NCI-H128 (cell line): ENCODE measurements around the gene CORO2B.
"Not testable (repeated sequence)": the region's sequence is repeated elsewhere in the genome, so short reads cannot be mapped to it uniquely, and the experiment has no call there.

Source experiments
- DNase-seq: peaks from one replicate; lab custom pipeline; 2025; ENCODE audit not compliant: unreplicated experiment; lab: John Stamatoyannopoulos, UW

CORO2B gene

DNA sequence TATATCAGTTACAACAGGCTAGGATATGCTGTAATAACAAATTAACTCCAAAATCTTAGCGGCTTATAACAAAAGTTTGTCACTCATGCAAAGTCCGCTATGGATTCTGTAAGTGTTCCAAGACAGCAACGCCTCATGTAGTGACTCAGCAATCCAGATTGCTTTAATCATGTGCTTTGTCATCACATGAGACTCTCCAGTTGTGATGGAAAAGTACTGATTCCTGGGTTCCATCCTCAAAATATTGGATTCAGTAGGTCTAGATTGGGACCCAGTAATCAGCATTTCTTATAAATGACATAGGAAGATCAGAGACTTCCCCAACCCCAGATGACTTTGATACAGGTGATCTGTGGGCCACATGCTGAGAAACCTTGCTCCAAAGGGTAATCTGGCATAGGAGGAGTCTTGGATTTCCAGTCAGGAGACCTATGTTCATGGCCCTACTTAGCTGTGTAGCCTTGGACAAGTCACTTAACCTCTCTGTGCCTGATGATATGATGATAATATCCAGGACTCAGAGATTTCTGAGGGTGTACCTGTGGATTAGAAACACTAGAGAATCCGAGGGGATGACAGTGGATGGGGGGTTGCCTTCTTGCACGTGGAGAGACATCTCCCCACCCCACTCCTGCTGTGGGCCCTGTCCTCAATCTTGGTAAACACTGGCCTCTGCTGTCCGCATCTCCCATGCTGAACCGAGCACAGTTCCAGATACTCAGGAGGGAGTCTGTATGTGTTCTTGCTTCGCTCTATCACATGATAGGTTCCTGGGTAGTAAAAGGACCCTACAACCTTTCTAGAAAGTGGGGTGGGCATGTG lies 65.5 kb downstream of the CORO2B start:
- DNase-seq: no peak

DNA sequence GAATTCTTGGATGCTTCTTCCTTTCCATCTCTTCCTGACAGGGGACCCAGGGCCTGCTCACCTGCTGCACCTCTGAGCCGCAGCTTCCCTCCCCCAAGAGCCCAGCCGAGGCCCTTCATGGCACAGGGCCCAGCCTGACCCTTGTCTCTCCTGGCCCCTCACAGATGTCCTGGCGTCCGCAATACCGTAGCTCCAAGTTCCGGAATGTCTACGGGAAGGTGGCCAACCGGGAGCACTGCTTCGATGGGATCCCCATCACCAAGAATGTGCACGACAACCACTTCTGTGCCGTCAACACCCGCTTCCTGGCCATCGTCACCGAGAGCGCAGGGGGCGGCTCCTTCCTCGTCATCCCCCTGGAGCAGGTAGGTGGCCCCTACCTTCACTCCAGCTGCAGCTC lies 66.2 kb downstream of the CORO2B start:
- DNase-seq: no peak

- DNase-seq: no peak
Measured at GRCh38 chr15:68646156-68646555, 67.4 kb downstream of the CORO2B start.

- DNase-seq: no peak
Measured at GRCh38 chr15:68646696-68647095, 67.9 kb downstream of the CORO2B start.

- DNase-seq: not testable (repeated sequence)
Measured at GRCh38 chr15:68647361-68647760, 68.6 kb downstream of the CORO2B start.

- DNase-seq: no peak
Measured at GRCh38 chr15:68650901-68651709, 72.3 kb downstream of the CORO2B start.

- DNase-seq: no peak
Measured at GRCh38 chr15:68651916-68652525, 73.2 kb downstream of the CORO2B start.

- no peak for DNase-seq
Measured at GRCh38 chr15:68653031-68653635, 74.3 kb downstream of the CORO2B start.

- no peak for DNase-seq
Measured at GRCh38 chr15:68653801-68654200, 75.0 kb downstream of the CORO2B start.

- no peak for DNase-seq
Measured at GRCh38 chr15:68654786-68655560, 76.2 kb downstream of the CORO2B start.

DNA sequence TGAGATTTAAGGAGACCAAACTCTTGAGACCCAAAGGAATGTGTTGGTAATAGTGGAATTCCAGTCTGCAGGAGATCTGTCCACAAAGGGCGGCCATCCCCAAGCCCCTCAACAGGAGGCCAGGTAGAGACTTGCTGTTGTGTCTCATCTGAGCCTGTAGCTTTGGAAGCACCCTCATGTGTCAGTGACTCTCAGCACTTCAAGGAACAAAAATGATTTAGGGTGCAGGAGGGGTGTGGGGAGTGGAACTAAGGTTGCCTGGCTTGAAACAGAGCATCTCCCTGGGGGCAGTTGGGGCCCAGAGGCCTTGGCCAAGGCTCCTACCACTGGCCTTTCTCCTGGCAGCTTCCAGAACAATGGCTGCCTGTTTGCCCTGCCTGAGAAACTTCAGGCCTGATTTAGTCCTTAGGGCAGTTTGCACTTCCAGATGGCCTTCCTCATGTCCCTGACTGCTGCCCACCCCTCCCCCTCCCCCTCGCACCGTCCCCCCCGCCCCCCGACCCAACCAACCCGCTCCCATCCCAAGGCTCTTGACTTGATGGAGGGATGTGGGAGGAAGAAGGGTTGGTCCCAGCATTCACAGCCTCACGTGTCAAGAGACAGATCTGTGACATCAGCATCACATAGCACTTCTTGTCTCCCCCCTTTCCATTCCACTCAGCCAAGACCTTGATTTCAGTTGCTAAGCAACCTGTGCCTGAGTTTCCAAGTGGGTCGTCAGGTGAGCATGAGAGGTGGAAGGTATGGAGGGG lies 77.1 kb downstream of the CORO2B start:
- DNase-seq: no peak

GRCh38 chr15:68656438-68656739 lies 77.6 kb downstream of the CORO2B start:
- no peak for DNase-seq

- DNase-seq: no peak
Measured at GRCh38 chr15:68658151-68658550, 79.4 kb downstream of the CORO2B start.

- no peak for DNase-seq
Measured at GRCh38 chr15:68658641-68659358, 80.0 kb downstream of the CORO2B start.

- DNase-seq: no peak
Measured at GRCh38 chr15:68663526-68663925, 84.7 kb downstream of the CORO2B start.

DNA sequence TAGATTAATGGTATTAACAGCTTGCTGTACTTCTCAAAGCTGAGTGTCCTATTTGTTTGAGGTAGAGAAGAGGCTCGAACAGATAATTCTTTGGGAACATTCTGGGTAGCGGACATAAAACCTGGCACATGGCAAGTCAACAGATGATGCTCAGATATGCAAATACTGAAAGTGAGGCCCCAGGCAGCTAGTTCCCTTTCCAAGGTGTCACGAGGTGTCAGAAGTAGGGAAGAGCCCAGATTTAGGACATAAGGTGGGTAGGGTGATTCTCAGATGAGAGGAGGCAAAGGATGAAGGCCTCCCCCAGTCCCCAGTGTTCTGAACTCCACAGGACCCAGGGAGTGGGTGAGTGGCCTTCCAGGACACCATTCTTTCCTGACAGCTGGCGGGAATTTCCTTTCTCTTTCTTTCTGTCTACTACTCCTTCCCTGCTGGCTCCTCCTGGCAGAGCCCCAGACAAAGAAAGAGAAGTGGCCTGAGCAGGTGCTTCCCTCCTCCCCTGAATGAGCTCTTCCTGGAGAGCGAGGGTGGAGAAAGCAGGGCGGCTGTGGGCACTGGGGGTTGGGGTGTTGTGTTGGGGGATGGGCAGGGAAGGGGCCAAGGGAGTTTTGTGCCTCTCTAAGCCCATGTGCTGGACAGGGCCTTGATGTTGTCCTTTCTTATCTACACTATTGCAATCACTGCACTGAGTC lies 87.5 kb downstream of the CORO2B start:
- no peak for DNase-seq

DNA sequence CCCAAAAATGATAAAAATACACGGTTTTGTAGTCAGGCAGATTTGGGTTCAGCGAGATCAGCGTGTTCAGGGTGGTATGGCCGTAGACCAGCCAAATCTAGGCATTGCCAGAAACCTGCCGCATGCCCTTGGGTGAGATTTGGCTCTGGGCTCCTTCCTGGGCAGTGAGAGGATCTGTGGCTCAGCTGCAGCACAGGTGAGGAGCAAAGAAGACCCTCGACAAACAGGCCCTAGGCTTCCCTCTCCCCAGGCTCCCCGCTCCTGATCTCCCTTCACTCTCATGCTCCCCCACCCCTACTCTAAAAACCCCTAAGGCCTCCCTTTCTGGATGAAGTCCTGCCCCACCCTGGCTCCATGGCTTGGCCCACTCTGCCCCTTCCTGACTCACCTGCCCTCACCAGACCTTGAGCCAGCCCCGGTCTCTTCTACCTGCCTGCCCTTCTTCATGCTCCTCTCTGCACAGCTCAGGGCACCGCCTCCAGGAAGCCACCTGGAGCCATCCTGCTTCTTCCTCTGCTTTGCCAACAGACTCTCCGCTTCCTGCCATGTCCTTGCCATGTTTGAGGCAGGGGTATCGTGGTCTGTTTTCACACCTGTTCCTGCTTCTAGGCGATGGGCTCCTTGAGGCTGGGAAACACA lies 88.1 kb downstream of the CORO2B start:
- no peak for DNase-seq
